ENCODE measurements around the gene ANKRD53. TPM values are rescaled to one million over a fixed set of nuclear protein-coding genes. Genes with fewer than 3 reads are reported as not detected.
A peak's percentile ranks its signal among the peaks of the same experiment; 100 is the strongest.

The ANKRD53 gene
- total RNA-seq, 6 donors from 2014 or later, result 0.26 to 10.5 (median 1.4) TPM

- ATAC-seq (ENCODE audit: low FRiP score in 2 of 2), result no peak
- no peak for TF ChIP-seq POLR2A (IDR thresholded peaks at IDR 0.05)
- no peak for TF ChIP-seq CTCF (IDR thresholded peaks at IDR 0.05)
- no peak for TF ChIP-seq POLR2AphosphoS5 (IDR thresholded peaks at IDR 0.05)
- TF ChIP-seq EP300 (IDR thresholded peaks at IDR 0.05), result no peak
- H3K9me3 ChIP-seq, result no peaks in the 10 kb centered on the region
- peaks cover 5 to 11% (median 8%) of the 10 kb centered on the region in 4 donors for H3K4me1 ChIP-seq
- WGBS, 2 donors, result 67 to 74% methylated on average over 14 of the region's 14 CpGs
- DNase-seq, result no peak
- peak overlapping the region in 2 of 4 donors; percentile 34 to 56 for H3K4me3 ChIP-seq
- peaks cover 0 to 7% (median 4%) of the 10 kb centered on the region in 4 donors for H3K27me3 ChIP-seq
- no peaks in the 10 kb centered on the region for H3K36me3 ChIP-seq
- no peak overlapping the region for H3K27ac ChIP-seq
These were observed 12.9 kb upstream of the ANKRD53 start for GRCh38 chr2:70965506-70965905.

GRCh38 chr2:70966681-70967080, 11.7 kb upstream of the ANKRD53 start:
- Histone ChIP-seq H3K27me3 (peaks cover 0 to 7% (median 4%) of the 10 kb centered on the region in 4 donors), H3K4me3 (no peak overlapping the region), H3K27ac (no peak overlapping the region), H3K9me3 (no peaks in the 10 kb centered on the region), H3K36me3 (no peaks in the 10 kb centered on the region), H3K4me1 (peaks cover 5 to 11% (median 8%) of the 10 kb centered on the region in 4 donors)
- 78 to 80% methylated on average over 4 of the region's 4 CpGs for WGBS, 2 donors
- TF ChIP-seq POLR2AphosphoS5 (IDR thresholded peaks at IDR 0.05) (no peak), CTCF (IDR thresholded peaks at IDR 0.05) (no peak), EP300 (IDR thresholded peaks at IDR 0.05) (no peak), POLR2A (IDR thresholded peaks at IDR 0.05) (no peak)
- ATAC-seq (ENCODE audit: low FRiP score in 2 of 2), result no peak
- no peak for DNase-seq

- H3K4me1 ChIP-seq, result peaks cover 5 to 11% (median 8%) of the 10 kb centered on the region in 4 donors
- ATAC-seq (ENCODE audit: low FRiP score in 2 of 2) (no peak), DNase-seq (no peak)
- H3K27me3 ChIP-seq, result peaks cover 0 to 7% (median 4%) of the 10 kb centered on the region in 4 donors
- H3K27ac ChIP-seq, result no peak overlapping the region
- H3K9me3 ChIP-seq, result no peaks in the 10 kb centered on the region
- H3K36me3 ChIP-seq, result no peaks in the 10 kb centered on the region
- 65 to 76% methylated on average over 4 of the region's 4 CpGs for WGBS, 2 donors
- no peak overlapping the region for H3K4me3 ChIP-seq
- TF ChIP-seq POLR2A (IDR thresholded peaks at IDR 0.05) (no peak), CTCF (IDR thresholded peaks at IDR 0.05) (no peak), POLR2AphosphoS5 (IDR thresholded peaks at IDR 0.05) (no peak), EP300 (IDR thresholded peaks at IDR 0.05) (no peak)
These were observed 11.2 kb upstream of the ANKRD53 start for GRCh38 chr2:70967189-70967588.

- H3K36me3 ChIP-seq, result no peaks in the 10 kb centered on the region
- TF ChIP-seq CTCF (IDR thresholded peaks at IDR 0.05) (no peak), POLR2A (IDR thresholded peaks at IDR 0.05) (no peak), POLR2AphosphoS5 (IDR thresholded peaks at IDR 0.05) (no peak)
- H3K27ac ChIP-seq, result no peak overlapping the region
- DNase-seq (no peak), ATAC-seq (ENCODE audit: low FRiP score in 2 of 2) (no peak)
- no peak overlapping the region for H3K4me3 ChIP-seq
- H3K4me1 ChIP-seq, result peaks cover 16 to 25% (median 21%) of the 10 kb centered on the region in 4 donors
- H3K9me3 ChIP-seq, result no peaks in the 10 kb centered on the region
- WGBS, 2 donors, result 95 to 100% methylated on average over 3 of the region's 3 CpGs
- H3K27me3 ChIP-seq, result no peaks in the 10 kb centered on the region
These were observed 3.8 kb upstream of the ANKRD53 start for GRCh38 chr2:70974592-70974991.

- no peak overlapping the region for H3K4me3 ChIP-seq
- H3K4me1 ChIP-seq, result peaks cover 16 to 25% (median 21%) of the 10 kb centered on the region in 4 donors
- H3K36me3 ChIP-seq, result no peaks in the 10 kb centered on the region
- H3K9me3 ChIP-seq, result no peaks in the 10 kb centered on the region
- 86 to 95% methylated on average over 2 of the region's 2 CpGs for WGBS, 2 donors
- DNase-seq, result no peak
- TF ChIP-seq POLR2A (IDR thresholded peaks at IDR 0.05) (no peak), CTCF (IDR thresholded peaks at IDR 0.05) (no peak), EP300 (IDR thresholded peaks at IDR 0.05) (no peak), POLR2AphosphoS5 (IDR thresholded peaks at IDR 0.05) (no peak)
- no peak for ATAC-seq (ENCODE audit: low FRiP score in 2 of 2)
- H3K27me3 ChIP-seq, result no peaks in the 10 kb centered on the region
- H3K27ac ChIP-seq, result no peak overlapping the region
These were observed 3.2 kb upstream of the ANKRD53 start for GRCh38 chr2:70975237-70975636.

Measured in upper lobe of left lung (tissue), 6 donors.